ENCODE results near the gene INSYN1. TPM values are rescaled to one million over a fixed set of nuclear protein-coding genes. Genes with fewer than 3 reads are reported as not detected.

INSYN1 gene
- total and polyA plus RNA-seq, 2 donors (not counting 1 experiment from before 2014, with no cell fraction given): not detected

- H3K4me3 Mint-ChIP-seq: no peak overlapping the region
- H3K27me3 Mint-ChIP-seq: peaks cover 19% of the 10 kb centered on the region
- ChIA-PET CTCF (no interaction called here), POLR2A (no interaction called here)
- Histone ChIP-seq H3K27me3 (replicated peaks in 1 of 4; ENCODE audit: control extremely low read depth in 1 of 4, control insufficient read depth in 3 of 4, insufficient read depth in 4 of 4, low read length in 3 of 4) (no peaks in the 10 kb centered on the region), H3K4me3 (ENCODE audit: control extremely low read depth in 1 of 5, extremely low read depth in 1 of 5, insufficient read depth in 1 of 5, low read depth in 2 of 5, low read length in 4 of 5) (no peak overlapping the region), H3K9me3 (ENCODE audit: control extremely low read depth in 1 of 3, control insufficient read depth in 2 of 3, insufficient read depth in 1 of 3, low read length in 2 of 3) (no peaks in the 10 kb centered on the region), H2AFZ (ENCODE audit: insufficient read depth, low read depth, low read length, poor library complexity, severe bottlenecking) (no peak overlapping the region), H3K36me3 (replicated peaks in 1 of 2; ENCODE audit: control extremely low read depth in 1 of 2, control insufficient read depth in 1 of 2, extremely low read depth in 1 of 2, insufficient read depth in 2 of 2, low read length in 1 of 2) (no peaks in the 10 kb centered on the region), H3K4me2 (replicated peaks; ENCODE audit: low read depth, low read length, poor library complexity, severe bottlenecking) (no peak overlapping the region), H4K20me1 (ENCODE audit: control insufficient read depth, insufficient read depth, low read length, poor library complexity, severe bottlenecking) (no peaks in the 10 kb centered on the region), H3K4me1 (ENCODE audit: control insufficient read depth in 2 of 2, insufficient read depth in 2 of 2, low read length in 2 of 2) (no peaks in the 10 kb centered on the region), H3K27ac (ENCODE audit: low read length in 2 of 2) (no peak overlapping the region), H3K9ac (ENCODE audit: low read length) (no peak overlapping the region), H3K79me2 (ENCODE audit: control insufficient read depth, insufficient read depth, low read length) (no peaks in the 10 kb centered on the region)
- ATAC-seq (ENCODE audit: low read depth) (no peak), DNase-seq (no peak)
- intact Hi-C loops (cut with micrococcal nuclease): no loop called here
- no peaks in the 10 kb centered on the region for H3K9me3 Mint-ChIP-seq (ENCODE audit: insufficient read depth)
- H3K27ac Mint-ChIP-seq: no peak overlapping the region
- 82% methylated on average over 6 of the region's 6 CpGs for WGBS (ENCODE audit: insufficient coverage)
- no peaks in the 10 kb centered on the region for H3K4me1 Mint-ChIP-seq
- TF ChIP-seq EZH2 (IDR thresholded peaks at IDR 0.05; ENCODE audit: borderline replicate concordance, insufficient read depth, low read depth, low read length, poor library complexity, severe bottlenecking) (no peak), CTCF (IDR thresholded peaks at IDR 0.05) (no peak)
Observed at GRCh38 chr15:73709241-73709640, 43.9 kb downstream of the INSYN1 start.

- 91% methylated on average over 6 of the region's 6 CpGs for WGBS (ENCODE audit: insufficient coverage)
- no peak overlapping the region for H3K4me3 ChIP-seq (ENCODE audit: control extremely low read depth in 1 of 5, extremely low read depth in 1 of 5, insufficient read depth in 1 of 5, low read depth in 2 of 5, low read length in 4 of 5)
- DNase-seq: no peak
- no peaks in the 10 kb centered on the region for H4K20me1 ChIP-seq (ENCODE audit: control insufficient read depth, insufficient read depth, low read length, poor library complexity, severe bottlenecking)
- intact Hi-C loops (cut with micrococcal nuclease): no loop called here
- ChIA-PET CTCF (interaction anchor here (0.9 kb wide), 1 partner anchor 10 kb away, joined by 3 read pairs; no protein-coding TSS in a partner anchor), POLR2A (no interaction called here)
- H3K9me3 Mint-ChIP-seq (ENCODE audit: insufficient read depth): no peaks in the 10 kb centered on the region
- H3K9me3 ChIP-seq (ENCODE audit: control extremely low read depth in 1 of 3, control insufficient read depth in 2 of 3, insufficient read depth in 1 of 3, low read length in 2 of 3): no peaks in the 10 kb centered on the region
- no peaks in the 10 kb centered on the region for H3K4me1 ChIP-seq (ENCODE audit: control insufficient read depth in 2 of 2, insufficient read depth in 2 of 2, low read length in 2 of 2)
- H3K27ac ChIP-seq (ENCODE audit: low read length in 2 of 2): no peak overlapping the region
- H3K4me2 ChIP-seq (replicated peaks; ENCODE audit: low read depth, low read length, poor library complexity, severe bottlenecking): no peak overlapping the region
- TF ChIP-seq CTCF (IDR thresholded peaks at IDR 0.05) (no peak), EZH2 (IDR thresholded peaks at IDR 0.05; ENCODE audit: borderline replicate concordance, insufficient read depth, low read depth, low read length, poor library complexity, severe bottlenecking) (no peak)
- no peak overlapping the region for H3K4me3 Mint-ChIP-seq
- no peak for ATAC-seq (ENCODE audit: low read depth)
- H2AFZ ChIP-seq (ENCODE audit: insufficient read depth, low read depth, low read length, poor library complexity, severe bottlenecking): no peak overlapping the region
- H3K27me3 ChIP-seq (replicated peaks in 1 of 4; ENCODE audit: control extremely low read depth in 1 of 4, control insufficient read depth in 3 of 4, insufficient read depth in 4 of 4, low read length in 3 of 4): no peaks in the 10 kb centered on the region
- no peaks in the 10 kb centered on the region for H3K4me1 Mint-ChIP-seq
- no peak overlapping the region for H3K27ac Mint-ChIP-seq
- H3K9ac ChIP-seq (ENCODE audit: low read length): no peak overlapping the region
- H3K79me2 ChIP-seq (ENCODE audit: control insufficient read depth, insufficient read depth, low read length): no peaks in the 10 kb centered on the region
- H3K27me3 Mint-ChIP-seq: peaks cover 19% of the 10 kb centered on the region
- H3K36me3 ChIP-seq (replicated peaks in 1 of 2; ENCODE audit: control extremely low read depth in 1 of 2, control insufficient read depth in 1 of 2, extremely low read depth in 1 of 2, insufficient read depth in 2 of 2, low read length in 1 of 2): no peaks in the 10 kb centered on the region
Observed at GRCh38 chr15:73708691-73709090, 44.5 kb downstream of the INSYN1 start.
